Coronary artery (tissue), 2 donors: ENCODE data around the gene YARS2.
"Not testable (repeated sequence)": the region's sequence is repeated elsewhere in the genome, so short reads cannot be mapped to it uniquely, and the experiment has no call there.

Source experiments
- DNase-seq: peaks from one replicate; pipeline ENCODE4 v3.0.0-alpha.2; 2017; ENCODE audit warnings: low spot score
- H3K27ac ChIP-seq, 2 donors: fragments of 200-600 bp; sonication (generic); one replicate each; pipeline ENCODE4 v1.5.1; 2016 to 2019
- H3K4me3 ChIP-seq: fragments of 200-600 bp; sonication (generic); 2 replicates; pipeline ENCODE4 v1.5.1; 2016; ENCODE audit warnings: mild to moderate bottlenecking, moderate library complexity
- TF ChIP-seq, protein P1 (sequence below): fragments of 200-600 bp; sonication (generic); IDR thresholded peaks from one replicate; pipeline ENCODE4 v1.5.1; 2019; ENCODE audit warnings: antibody characterized with exemption

The YARS2 gene

GRCh38 chr12:32736445-32736844 lies 19.3 kb downstream of the YARS2 start:
- no peak overlapping the region for H3K4me3 ChIP-seq

GRCh38 chr12:32734952-32735351 lies 20.7 kb downstream of the YARS2 start:
- TF ChIP-seq, protein P1, sequence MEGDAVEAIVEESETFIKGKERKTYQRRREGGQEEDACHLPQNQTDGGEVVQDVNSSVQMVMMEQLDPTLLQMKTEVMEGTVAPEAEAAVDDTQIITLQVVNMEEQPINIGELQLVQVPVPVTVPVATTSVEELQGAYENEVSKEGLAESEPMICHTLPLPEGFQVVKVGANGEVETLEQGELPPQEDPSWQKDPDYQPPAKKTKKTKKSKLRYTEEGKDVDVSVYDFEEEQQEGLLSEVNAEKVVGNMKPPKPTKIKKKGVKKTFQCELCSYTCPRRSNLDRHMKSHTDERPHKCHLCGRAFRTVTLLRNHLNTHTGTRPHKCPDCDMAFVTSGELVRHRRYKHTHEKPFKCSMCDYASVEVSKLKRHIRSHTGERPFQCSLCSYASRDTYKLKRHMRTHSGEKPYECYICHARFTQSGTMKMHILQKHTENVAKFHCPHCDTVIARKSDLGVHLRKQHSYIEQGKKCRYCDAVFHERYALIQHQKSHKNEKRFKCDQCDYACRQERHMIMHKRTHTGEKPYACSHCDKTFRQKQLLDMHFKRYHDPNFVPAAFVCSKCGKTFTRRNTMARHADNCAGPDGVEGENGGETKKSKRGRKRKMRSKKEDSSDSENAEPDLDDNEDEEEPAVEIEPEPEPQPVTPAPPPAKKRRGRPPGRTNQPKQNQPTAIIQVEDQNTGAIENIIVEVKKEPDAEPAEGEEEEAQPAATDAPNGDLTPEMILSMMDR = no peak
- no peak for DNase-seq
- H3K27ac ChIP-seq = no peak overlapping the region
- no peak overlapping the region for H3K4me3 ChIP-seq

More at GRCh38 chr12:32736445-32736844, 19.3 kb downstream of the YARS2 start:
- no peak overlapping the region for H3K27ac ChIP-seq
- TF ChIP-seq, protein P1 = no peak
- DNase-seq = no peak

DNA sequence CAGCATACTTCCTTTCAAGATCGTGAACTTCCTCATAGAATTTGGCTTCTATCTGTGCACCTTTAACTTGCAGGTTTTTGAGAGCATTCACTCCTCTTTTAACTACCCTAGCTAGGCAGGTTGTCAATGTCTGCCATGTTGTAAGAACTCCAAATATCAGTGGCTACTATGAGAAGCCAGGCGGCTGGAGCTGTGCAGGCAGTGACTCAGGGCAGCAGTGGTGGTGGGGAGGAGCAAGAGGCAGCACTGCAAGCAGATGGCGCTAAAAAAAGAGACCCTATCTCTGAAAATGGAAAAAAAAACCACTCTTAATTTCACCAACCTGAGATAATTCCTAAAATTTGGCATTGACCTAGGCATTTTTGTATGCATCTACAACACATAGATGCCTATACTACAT lies 28.5 kb downstream of the YARS2 start:
- Histone ChIP-seq H3K27ac (no peak overlapping the region), H3K4me3 (no peak overlapping the region)
- DNase-seq = no peak
- TF ChIP-seq, protein P1 = no peak

- DNase-seq = no peak
- TF ChIP-seq, protein P1 = no peak
These were observed 29.4 kb downstream of the YARS2 start for GRCh38 chr12:32726286-32726685.

DNA sequence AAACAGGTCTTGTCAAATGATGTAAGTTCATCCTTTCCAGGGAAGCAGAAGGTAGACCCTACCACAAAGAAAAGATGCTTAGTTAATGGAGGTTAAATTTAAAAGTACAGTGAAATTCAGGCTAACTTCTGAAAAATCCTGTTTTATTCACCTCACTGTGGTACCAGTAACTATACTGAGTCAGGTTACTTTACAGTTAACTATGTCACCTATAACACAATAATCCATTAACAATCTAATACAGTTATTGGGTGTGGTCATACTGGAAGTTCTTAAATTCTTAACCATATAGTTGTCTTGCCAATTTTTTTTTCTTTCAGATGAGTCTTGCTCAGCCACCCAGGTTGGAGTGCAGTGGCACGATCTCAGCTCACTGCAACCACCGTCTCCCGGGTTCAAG lies 30.4 kb downstream of the YARS2 start:
- not testable (repeated sequence) for DNase-seq, H3K27ac ChIP-seq, H3K4me3 ChIP-seq

More at GRCh38 chr12:32726286-32726685, 29.4 kb downstream of the YARS2 start:
- Histone ChIP-seq H3K4me3 (no peak overlapping the region), H3K27ac (no peak overlapping the region)

GRCh38 chr12:32718926-32719325 lies 36.8 kb downstream of the YARS2 start:
- Histone ChIP-seq H3K27ac (no peak overlapping the region), H3K4me3 (no peak overlapping the region)
- TF ChIP-seq, protein P1 = no peak
- DNase-seq = no peak

DNA sequence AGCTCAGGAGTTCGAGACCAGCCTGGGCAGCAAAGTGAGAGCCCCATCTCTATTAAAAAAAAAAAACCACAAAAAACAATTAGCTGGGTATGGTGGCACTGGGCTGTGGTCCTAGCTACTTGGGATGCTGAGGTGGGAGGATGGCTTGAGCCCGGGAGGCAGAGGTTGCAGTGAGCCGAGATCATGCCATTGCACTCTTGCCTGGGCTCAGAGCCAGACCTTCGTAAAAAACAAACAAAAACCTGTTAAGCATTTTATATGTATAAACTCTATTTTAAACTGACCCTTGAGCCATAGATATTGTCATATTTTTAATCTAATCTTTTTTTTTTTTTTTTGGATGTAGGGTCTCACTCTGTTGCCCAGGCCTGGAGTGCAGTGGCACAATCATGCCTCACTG lies 40.9 kb downstream of the YARS2 start:
- no peak overlapping the region for H3K27ac ChIP-seq
- no peak overlapping the region for H3K4me3 ChIP-seq
- DNase-seq = no peak
- TF ChIP-seq, protein P1 = no peak

DNA sequence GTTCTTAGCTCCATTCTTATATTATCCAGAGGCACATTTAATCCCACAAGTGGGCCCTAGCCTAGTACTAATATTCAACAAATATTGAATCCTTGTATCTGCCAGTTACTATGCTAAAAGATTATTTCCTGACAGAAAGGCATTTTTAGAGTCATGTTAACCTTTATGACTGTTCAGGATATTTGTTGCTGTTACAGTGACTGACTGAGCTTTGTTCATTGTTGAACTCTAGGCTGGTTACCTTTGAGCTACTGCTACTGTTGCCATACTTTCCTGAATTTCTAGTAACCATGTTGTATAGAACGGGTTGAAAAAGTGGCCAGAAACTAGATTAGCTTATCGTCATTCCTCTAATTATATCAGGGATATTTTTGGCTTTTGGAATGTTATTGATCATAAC lies 46.8 kb downstream of the YARS2 start:
- DNase-seq = no peak

More for the DNA sequence above, 46.8 kb downstream of the YARS2 start:
- no peak overlapping the region for H3K4me3 ChIP-seq
- TF ChIP-seq, protein P1 = no peak
- H3K27ac ChIP-seq = no peak overlapping the region
